Stimulated activated CD8-positive, alpha-beta memory T cell treated with anti-CD3 and anti-CD28 coated beads, Interleukin-2, amount 100 ng/mL, for 48 hours (primary cell): Measurements from ENCODE around the gene SCN8A.
"Not testable (repeated sequence)": the region's sequence is repeated elsewhere in the genome, so short reads cannot be mapped to it uniquely, and the experiment has no call there.

ENCODE experiments used
- DNase-seq, 2 donors: peaks; one replicate each; pipeline ENCODE4 v3.0.0-alpha.2; 2020; ENCODE audit warnings: low read depth in 2 of 2

The SCN8A gene

GRCh38 chr12:51814311-51815088 is 223.5 kb downstream of the SCN8A start:
- peak in 1 of 2 donors; percentile 56 for DNase-seq

- no peak for DNase-seq
Observed at GRCh38 chr12:51815571-51815970, 224.5 kb downstream of the SCN8A start.

- DNase-seq: no peak
Observed at GRCh38 chr12:51817027-51817953, 226.3 kb downstream of the SCN8A start.

GRCh38 chr12:51818086-51818485 is 227.1 kb downstream of the SCN8A start:
- DNase-seq: no peak

GRCh38 chr12:51818566-51819300 is 227.7 kb downstream of the SCN8A start:
- no peak for DNase-seq

GRCh38 chr12:51819736-51820525 is 228.9 kb downstream of the SCN8A start:
- DNase-seq: no peak

- DNase-seq: peak; percentile 79
Observed at GRCh38 chr12:51820526-51821439, 229.8 kb downstream of the SCN8A start.

GRCh38 chr12:51821440-51822260 is 230.6 kb downstream of the SCN8A start:
- DNase-seq: no peak

GRCh38 chr12:51822261-51822616 is 231.2 kb downstream of the SCN8A start:
- no peak for DNase-seq

GRCh38 chr12:51822956-51823355 is 231.9 kb downstream of the SCN8A start:
- DNase-seq: no peak

- DNase-seq: no peak
Observed at GRCh38 chr12:51823875-51824565, 233.0 kb downstream of the SCN8A start.

GRCh38 chr12:51825216-51825615 is 234.2 kb downstream of the SCN8A start:
- DNase-seq: no peak

GRCh38 chr12:51826881-51827280 is 235.8 kb downstream of the SCN8A start:
- no peak for DNase-seq

- peak; percentile 48 to 53 for DNase-seq
Observed at GRCh38 chr12:51827925-51828818, 237.1 kb downstream of the SCN8A start.

GRCh38 chr12:51829011-51829481 is 238.0 kb downstream of the SCN8A start:
- DNase-seq: no peak

- no peak for DNase-seq
Observed at GRCh38 chr12:51829641-51830040, 238.6 kb downstream of the SCN8A start.

- not testable (repeated sequence) for DNase-seq
Observed at GRCh38 chr12:51831817-51832216, 240.8 kb downstream of the SCN8A start.
